RCC 7860 (cell line): Measurements from ENCODE around the gene NUPR2.
"Not testable (repeated sequence)": the region's sequence is repeated elsewhere in the genome, so short reads cannot be mapped to it uniquely, and the experiment has no call there.

Experiments used
- DNase-seq: peaks from one replicate; pipeline ENCODE4 v3.0.0-alpha.2; 2015; ENCODE audit warnings: low spot score
- FAIRE-seq: peaks from 2 replicates; lab custom pipeline; 2012; peaks lifted over from hg19 to GRCh38; lab: Jason Lieb, UNC

NUPR2 gene, protein sequence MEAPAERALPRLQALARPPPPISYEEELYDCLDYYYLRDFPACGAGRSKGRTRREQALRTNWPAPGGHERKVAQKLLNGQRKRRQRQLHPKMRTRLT

DNA sequence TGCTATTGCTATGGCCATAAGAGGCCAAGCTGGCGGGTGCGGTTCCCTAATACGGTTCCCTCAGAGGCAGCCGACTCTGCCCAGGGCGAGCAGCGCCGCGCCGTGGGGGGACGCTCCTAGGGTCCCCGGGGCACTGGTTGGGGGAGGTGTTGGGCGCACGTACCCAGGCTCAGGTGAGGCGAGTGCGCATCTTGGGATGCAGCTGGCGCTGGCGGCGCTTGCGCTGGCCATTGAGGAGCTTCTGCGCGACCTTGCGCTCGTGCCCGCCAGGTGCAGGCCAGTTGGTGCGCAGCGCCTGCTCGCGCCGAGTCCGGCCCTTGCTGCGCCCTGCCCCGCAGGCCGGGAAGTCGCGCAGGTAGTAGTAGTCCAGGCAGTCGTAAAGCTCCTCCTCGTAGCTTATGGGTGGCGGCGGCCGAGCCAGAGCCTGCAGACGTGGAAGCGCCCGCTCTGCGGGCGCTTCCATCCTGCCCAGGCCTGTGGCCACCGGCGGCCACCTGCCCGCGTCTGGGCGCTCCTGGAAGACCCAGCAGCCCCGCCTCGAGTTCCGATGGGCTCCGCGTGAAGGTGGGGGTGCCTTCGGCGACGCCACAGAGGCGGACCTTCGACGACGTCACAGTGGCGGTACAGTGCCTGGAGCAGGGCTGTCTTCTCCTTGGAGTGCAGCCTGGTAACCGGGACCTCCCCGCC is at the start of gene NUPR2:
Gene NUPR2 (minus strand): TSS at position 566 of the 687 bp plus-strand sequence. CDS start 103 bp downstream, at position 463.
- FAIRE-seq (no peak), DNase-seq (no peak)

DNA sequence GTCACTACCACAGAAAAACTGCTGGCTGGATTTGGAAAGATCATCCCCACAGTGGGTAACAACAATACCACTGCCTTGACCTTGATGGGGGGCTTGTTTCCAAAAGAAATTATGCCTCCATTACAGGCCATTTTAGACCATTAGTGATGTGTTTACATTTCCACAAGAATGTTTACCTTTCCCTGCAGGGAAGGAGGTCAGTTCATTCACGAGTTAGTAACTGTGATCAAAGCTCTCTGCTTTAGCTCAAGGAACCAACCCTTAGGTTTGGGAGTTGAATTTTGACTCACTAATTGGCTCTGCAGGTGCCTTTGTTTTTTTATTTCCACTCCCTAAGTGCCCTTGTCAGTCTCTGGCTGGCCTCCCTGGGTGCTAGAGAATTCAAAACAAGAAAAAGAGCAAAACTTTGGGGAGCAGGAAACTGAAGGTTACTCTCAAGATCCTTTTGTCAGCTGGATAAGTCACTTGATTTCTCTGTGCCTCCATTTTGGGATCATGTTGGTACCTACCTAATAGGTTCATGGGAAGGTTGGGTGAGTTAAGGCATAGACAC is 41.1 kb upstream of the NUPR2 start:
- DNase-seq, result no peak
- FAIRE-seq, result no peak

- DNase-seq, FAIRE-seq: not testable (repeated sequence)
Measured at GRCh38 chr7:56131062-56131461, 14.8 kb upstream of the NUPR2 start.

- FAIRE-seq (no peak), DNase-seq (no peak)
Measured at GRCh38 chr7:56127241-56127975, 11.2 kb upstream of the NUPR2 start.

GRCh38 chr7:56125831-56126230 is 9.6 kb upstream of the NUPR2 start:
- FAIRE-seq, result no peak
- no peak for DNase-seq

DNA sequence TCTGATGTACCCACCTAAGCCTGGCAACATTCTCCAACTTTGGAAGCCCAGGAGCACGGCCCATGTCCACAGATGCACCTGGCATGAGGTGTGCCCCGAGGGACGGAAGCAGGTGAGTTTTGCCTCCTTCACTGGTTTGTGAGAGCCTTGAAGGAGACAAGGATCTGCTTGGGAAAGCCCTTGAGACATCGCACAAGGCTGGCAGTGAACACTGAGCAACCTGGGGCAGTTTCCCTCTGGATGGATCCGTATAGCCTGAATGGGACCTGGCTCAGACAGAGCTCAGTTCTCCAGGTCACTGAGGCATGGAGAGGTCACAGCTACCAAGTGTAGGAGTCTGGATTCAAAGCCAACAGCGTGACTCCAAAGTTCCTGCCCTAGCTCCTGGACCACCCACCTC is 8.8 kb upstream of the NUPR2 start:
- FAIRE-seq (no peak), DNase-seq (no peak)

- FAIRE-seq, result no peak
- DNase-seq, result no peak
Measured at GRCh38 chr7:56121440-56121839, 5.2 kb upstream of the NUPR2 start.

DNA sequence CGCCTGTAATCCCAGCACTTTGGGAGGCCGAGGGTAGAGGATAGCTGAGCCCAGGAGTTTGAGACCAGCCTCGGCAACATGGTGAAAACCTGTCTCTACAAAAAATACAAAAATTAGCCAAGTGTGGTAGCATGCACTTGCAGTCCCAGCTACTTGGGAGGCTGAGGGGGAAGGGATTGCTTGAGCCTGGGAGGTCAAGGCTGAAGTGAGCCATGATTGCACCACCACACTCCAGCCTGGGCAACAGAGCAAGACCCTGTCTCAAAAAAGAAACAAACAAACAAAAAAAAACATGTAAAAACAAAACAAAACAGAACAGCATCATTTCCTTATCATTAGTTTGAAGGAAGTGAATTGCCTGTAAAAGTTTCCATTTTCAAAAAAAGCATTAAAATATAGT is 4.0 kb downstream of the NUPR2 start:
- DNase-seq, FAIRE-seq: not testable (repeated sequence)

DNA sequence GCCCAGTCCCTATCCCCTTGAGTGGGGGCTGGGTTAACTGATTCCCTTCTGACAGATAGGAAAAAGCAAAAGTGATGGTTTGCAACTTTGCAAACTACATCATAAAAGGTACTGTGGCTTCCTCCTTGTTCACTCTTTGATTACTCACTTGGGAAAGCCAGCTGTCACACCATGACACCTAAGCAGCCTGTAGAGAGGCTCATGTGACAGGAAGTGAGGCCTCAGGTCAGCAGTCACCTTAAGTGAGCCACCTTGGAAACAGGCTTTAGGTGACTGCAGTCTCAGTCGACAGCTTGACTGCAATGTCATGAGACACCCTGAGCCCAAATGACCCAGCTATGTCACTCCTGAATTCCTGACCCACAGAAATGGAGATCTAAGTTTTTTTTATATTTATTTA is 5.6 kb downstream of the NUPR2 start:
- FAIRE-seq, result no peak
- DNase-seq, result no peak

DNA sequence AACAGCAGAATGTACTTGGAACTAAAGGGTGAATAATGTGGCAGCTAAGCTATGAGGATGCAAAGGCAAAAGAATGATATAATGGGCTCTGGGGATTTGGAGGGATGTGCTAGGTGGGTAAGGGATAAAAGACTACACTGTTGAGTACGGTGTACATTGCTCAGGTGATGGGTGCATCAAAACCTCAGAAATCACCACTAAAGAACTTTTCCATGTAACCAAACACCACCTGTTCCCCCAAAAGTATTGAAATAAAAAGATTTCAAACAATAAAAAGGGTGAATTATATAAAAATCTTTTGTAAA is 8.3 kb downstream of the NUPR2 start:
- FAIRE-seq, result no peak
- no peak for DNase-seq

- DNase-seq, result peak; percentile 99
- FAIRE-seq, result peak; percentile 90
Measured at GRCh38 chr7:56106108-56107073, 9.8 kb downstream of the NUPR2 start, which contains the start of gene CHCHD2. CHCHD2 (minus strand) TSS chr7:56106476; CDS start chr7:56106413, 63 bp downstream.

- FAIRE-seq, result no peak
- peak; percentile 69 for DNase-seq
Measured at GRCh38 chr7:56105508-56105907, 10.7 kb downstream of the NUPR2 start.

DNA sequence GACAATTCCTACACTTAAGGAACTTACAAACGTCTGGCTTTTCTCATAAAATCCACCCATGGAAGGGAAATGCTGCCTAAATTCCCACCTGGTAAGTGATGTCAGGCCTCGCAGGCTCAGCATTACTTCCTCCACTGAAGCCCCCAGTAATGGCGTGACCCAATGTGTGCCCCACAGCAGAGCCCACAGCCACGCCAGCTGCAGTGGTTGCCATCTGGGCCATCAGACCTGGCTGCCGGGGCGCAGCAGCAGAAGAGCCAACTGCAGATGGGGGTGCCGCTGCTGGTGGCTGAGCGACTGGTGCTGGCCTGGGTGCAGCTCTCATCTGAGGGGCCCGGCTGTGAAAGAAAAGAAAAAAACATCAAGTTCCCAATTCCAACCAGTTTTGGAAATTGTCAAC is 12.1 kb downstream of the NUPR2 start:
- not testable (repeated sequence) for FAIRE-seq, DNase-seq

- no peak for DNase-seq
- FAIRE-seq, result no peak
Measured at GRCh38 chr7:56099653-56100052, 16.6 kb downstream of the NUPR2 start.

DNA sequence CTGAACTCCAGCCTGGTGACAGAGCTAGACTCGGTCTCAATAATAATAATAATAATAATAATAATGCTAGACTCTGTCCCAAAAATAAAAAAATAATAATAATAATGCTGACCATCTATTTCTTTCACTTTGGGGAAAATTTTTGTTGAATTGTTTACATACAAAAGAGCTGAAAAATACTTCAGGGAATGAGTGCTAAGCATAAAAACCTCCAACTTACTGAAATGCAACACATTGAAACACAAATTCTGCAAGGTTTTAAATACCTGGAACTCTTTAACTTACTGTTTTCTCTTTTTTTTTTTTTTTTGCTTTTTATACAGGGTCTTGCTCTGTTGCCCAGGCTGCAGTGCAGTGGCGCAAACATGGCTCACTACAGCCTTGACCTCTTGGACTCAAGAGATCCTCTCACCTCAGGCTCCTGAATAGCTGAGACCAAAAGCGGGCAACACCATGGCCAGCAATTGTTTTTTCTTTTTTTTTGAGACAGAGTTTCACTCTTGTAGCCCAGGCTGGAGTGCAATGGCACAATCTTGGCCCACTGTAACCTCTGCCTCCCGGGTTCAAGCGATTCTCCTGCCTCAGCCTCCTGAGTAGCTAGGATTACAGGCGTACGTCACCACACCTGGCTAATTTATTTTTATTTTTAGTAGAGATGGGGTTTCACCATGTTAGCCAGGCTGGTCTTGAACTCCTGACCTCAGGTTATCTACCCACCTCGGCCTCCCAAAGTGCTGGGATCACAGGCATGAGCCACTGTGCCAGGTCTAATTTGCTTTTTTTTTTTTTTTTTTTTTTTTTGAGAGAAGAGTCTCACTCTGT is 17.8 kb downstream of the NUPR2 start:
- FAIRE-seq, DNase-seq: not testable (repeated sequence)

DNA sequence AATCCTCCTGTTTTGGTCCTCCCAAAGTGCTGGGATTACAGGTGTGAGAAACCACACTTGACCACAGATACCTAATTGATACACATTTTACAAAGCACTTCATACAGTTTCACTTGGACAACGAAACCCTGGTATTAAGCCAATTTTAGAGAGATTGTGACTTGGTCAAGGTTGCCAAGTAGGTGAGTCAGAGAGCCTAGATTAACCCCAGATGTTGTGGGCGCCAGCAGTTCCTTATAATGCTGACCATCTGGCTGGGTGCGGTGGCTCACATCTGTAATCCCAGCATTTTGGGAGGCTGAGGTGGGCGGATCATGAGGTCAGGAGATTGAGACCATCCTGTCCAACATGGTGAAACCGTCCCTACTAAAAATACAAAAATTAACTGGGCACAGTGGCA is 18.5 kb downstream of the NUPR2 start:
- peak; percentile 10 for DNase-seq
- no peak for FAIRE-seq

DNA sequence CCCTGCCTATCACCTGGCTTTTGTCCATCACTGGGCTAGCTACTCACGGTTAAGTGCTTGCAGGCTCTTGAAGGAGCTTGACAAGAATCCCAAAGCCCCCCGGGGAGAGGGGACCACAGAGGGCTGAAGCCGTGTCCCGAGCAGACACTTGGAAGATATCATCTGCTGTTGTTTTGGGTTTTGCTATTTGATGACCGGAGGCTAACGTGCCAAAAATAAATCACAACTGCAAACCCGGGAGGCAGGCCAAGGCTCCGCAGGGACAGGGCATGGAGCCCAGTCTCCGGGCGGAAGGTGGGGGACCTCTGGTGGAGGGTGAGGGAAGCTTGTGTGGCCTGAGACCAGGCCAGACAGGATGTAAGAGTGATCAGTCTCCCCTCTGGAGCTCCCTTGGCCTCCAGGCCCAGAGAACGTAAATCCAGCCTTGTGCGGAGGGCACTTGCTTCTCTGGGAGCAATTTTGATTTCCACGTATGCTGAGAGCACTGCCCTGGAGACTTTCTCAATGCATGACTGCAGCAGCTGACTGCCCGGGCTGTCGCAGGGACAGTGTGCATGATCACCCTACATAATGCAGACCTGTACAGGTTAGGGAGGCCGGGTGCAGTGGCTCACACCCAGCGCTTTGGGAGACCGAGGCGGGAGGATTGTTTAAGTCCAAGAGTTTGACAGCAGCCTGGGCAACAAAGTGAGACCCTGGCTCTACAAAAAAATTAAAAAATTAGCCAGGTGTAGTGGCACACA is 23.3 kb downstream of the NUPR2 start, which contains the start of gene PHKG1:
Gene PHKG1 (minus strand): TSS at position 164 of the 743 bp plus-strand sequence. CDS start 4,011 bp downstream, outside the sequence.
- no peak for FAIRE-seq
- peak; percentile 14 for DNase-seq

DNA sequence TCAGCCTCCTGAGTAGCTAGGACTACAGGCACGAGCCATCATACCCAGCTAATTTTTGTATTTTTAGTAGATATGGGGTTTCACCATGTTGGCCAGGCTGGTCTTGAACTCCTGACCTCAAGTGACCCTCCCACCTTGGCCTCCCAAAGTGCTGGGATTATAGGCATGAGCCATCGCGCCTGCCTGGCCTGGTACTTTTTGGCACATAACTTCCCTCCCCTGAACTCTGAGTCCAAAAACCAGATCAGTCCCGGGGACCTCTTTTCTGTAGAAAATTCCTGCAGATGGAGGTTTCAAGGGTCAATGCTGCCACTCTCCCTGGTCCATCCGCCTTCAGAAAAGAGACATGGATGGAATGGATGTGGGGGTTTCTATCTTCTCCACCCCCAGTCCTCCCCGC is 23.8 kb downstream of the NUPR2 start:
- not testable (repeated sequence) for DNase-seq, FAIRE-seq

GRCh38 chr7:56091591-56091990 is 24.6 kb downstream of the NUPR2 start:
- FAIRE-seq, result no peak

More at GRCh38 chr7:56091591-56091990, 24.6 kb downstream of the NUPR2 start:
- DNase-seq, result no peak
